Keratinocyte (primary cell): ENCODE data around the gene TRIB2. TPM values are rescaled to one million over a fixed set of nuclear protein-coding genes. Genes with fewer than 3 reads are reported as not detected.
A peak's percentile ranks its signal among the peaks of the same experiment; 100 is the strongest.

Experiments
- DNase-seq: peaks from one replicate; pipeline ENCODE4 v3.0.0-alpha.2; 2011; ENCODE audit warnings: low read depth, missing footprints, low spot score
- FAIRE-seq: peaks from 2 replicates; lab custom pipeline; 2011; peaks lifted over from hg19 to GRCh38; lab: Jason Lieb, UNC
- H2AFZ ChIP-seq: 2 replicates; pipeline ENCODE4 v1.6.0; 2012; ENCODE audit warnings: low read length, control low read depth, inconsistent platforms; ENCODE audit not compliant: control insufficient read depth
- H3K27ac ChIP-seq: 2 replicates; pipeline ENCODE4 v1.5.1; 2011; ENCODE audit warnings: low read length; ENCODE audit not compliant: control insufficient read depth, insufficient read depth
- H3K27me3 ChIP-seq: 3 replicates; pipeline ENCODE4 v1.6.0; 2011; ENCODE audit warnings: low read length; ENCODE audit not compliant: control insufficient read depth, insufficient read depth; ENCODE audit errors: extremely low read depth
- H3K36me3 ChIP-seq, 2 experiments: 2 replicates in 1 of 2; 3 replicates in 1 of 2; pipeline ENCODE4 v1.5.1; 2011; ENCODE audit warnings: low read length in 2 of 2, mild to moderate bottlenecking in 1 of 2; ENCODE audit not compliant: control insufficient read depth in 2 of 2, insufficient read depth in 2 of 2; ENCODE audit errors: extremely low read depth in 1 of 2
- H3K4me1 ChIP-seq: 3 replicates; pipeline ENCODE4 v1.5.1; 2011; ENCODE audit warnings: low read length; ENCODE audit not compliant: control insufficient read depth, insufficient read depth; ENCODE audit errors: extremely low read depth
- H3K4me2 ChIP-seq: 3 replicates; pipeline ENCODE4 v1.6.0; 2011; ENCODE audit warnings: low read depth, low read length; ENCODE audit not compliant: control insufficient read depth, insufficient read depth; ENCODE audit errors: extremely low read depth
- H3K4me3 ChIP-seq, 3 experiments: fragments of 200-600 bp in 1 of 3; sonication (generic) in 1 of 3; 2 replicates in 2 of 3; 3 replicates in 1 of 3; pipeline ENCODE4 v1.5.1; 2011 to 2016; ENCODE audit warnings: low read length in 3 of 3, mild to moderate bottlenecking in 3 of 3, control low read depth in 2 of 3, inconsistent platforms in 1 of 3, low read depth in 1 of 3, mixed read lengths in 1 of 3, mixed run types in 1 of 3, moderate library complexity in 1 of 3; ENCODE audit not compliant: control insufficient read depth in 2 of 3, insufficient read depth in 2 of 3; ENCODE audit errors: extremely low read depth in 1 of 3
- H3K79me2 ChIP-seq: 2 replicates; pipeline ENCODE4 v1.6.0; 2012; ENCODE audit warnings: low read length; ENCODE audit not compliant: control insufficient read depth, insufficient read depth
- H3K9ac ChIP-seq: 3 replicates; pipeline ENCODE4 v1.6.0; 2011; ENCODE audit warnings: low read length; ENCODE audit not compliant: control insufficient read depth, insufficient read depth; ENCODE audit errors: extremely low read depth
- H3K9me1 ChIP-seq: 3 replicates; pipeline ENCODE4 v1.6.0; 2011; ENCODE audit warnings: low read length; ENCODE audit not compliant: control insufficient read depth, insufficient read depth; ENCODE audit errors: extremely low read depth
- H3K9me3 ChIP-seq: 2 replicates; pipeline ENCODE4 v1.5.1; 2012; ENCODE audit warnings: low read depth, low read length; ENCODE audit not compliant: control insufficient read depth
- H4K20me1 ChIP-seq: 3 replicates; pipeline ENCODE4 v1.6.0; 2011; ENCODE audit warnings: low read length; ENCODE audit not compliant: control insufficient read depth, insufficient read depth; ENCODE audit errors: extremely low read depth
- EZH2 ChIP-seq: IDR thresholded peaks from one replicate; pipeline ENCODE4 v1.6.1; 2012; ENCODE audit warnings: inconsistent platforms, mild to moderate bottlenecking, low read length, moderate library complexity
- dilution Hi-C: fragments of 300-500 bp; cut with MboI; formaldehyde crosslinking; loops from one replicate; pipeline ENCODE4 v1.7.0; 2020; ENCODE audit warnings: low sequenced_read_pairs; ENCODE audit not compliant: extremely low pct_ligation_motif_present
- polyA plus RNA-seq, 5 experiments: library from polyadenylated mRNA; depleted of rRNA in 3 of 5; stranded (reverse) in 3 of 5; stranded (forward) in 1 of 5; unstranded in 1 of 5; fragments of >200 nt; gene quantifications; 1 replicate in 1 of 5; 2 replicates in 3 of 5; 3 replicates in 1 of 5; pipeline versions ENCODE4 v1.2.1 to v1.2.3, GENCODE V29; 2011 to 2012; ENCODE audit warnings: missing spikeins in 2 of 5, low read depth in 1 of 5, low replicate concordance in 1 of 5
- TF ChIP-seq, protein P1 (sequence below), 3 experiments: IDR thresholded peaks in 1 of 3; conservative IDR thresholded peaks in 1 of 3; optimal IDR thresholded peaks in 1 of 3; 2 replicates in 2 of 3; 3 replicates in 1 of 3; pipeline versions ENCODE3 to v1.5.1; 2011; ENCODE audit warnings: low read length in 3 of 3, mild to moderate bottlenecking in 3 of 3, moderate library complexity in 2 of 3, control low read depth in 1 of 3, inconsistent platforms in 1 of 3; ENCODE audit not compliant: insufficient read depth in 2 of 3; ENCODE audit errors: extremely low read depth in 1 of 3

TRIB2 gene
- polyA plus RNA-seq, 1 donor (not counting 4 experiments of a cell fraction or from before 2014, with no cell fraction given): 7.7 TPM

- H3K9me1 ChIP-seq: no peaks in the 10 kb centered on the region
- peak overlapping the region; percentile 82 for H3K9ac ChIP-seq
- FAIRE-seq (no peak), DNase-seq (no peak)
- H3K36me3 ChIP-seq: no peaks in the 10 kb centered on the region
- H4K20me1 ChIP-seq: no peaks in the 10 kb centered on the region
- dilution Hi-C loops: no loop called here
- peak overlapping the region; percentile 97 for H3K4me2 ChIP-seq
- H3K4me3 ChIP-seq: peak overlapping the region; percentile 65 to 96 (median 74)
- no peak for TF ChIP-seq EZH2
- TF ChIP-seq, protein P1, sequence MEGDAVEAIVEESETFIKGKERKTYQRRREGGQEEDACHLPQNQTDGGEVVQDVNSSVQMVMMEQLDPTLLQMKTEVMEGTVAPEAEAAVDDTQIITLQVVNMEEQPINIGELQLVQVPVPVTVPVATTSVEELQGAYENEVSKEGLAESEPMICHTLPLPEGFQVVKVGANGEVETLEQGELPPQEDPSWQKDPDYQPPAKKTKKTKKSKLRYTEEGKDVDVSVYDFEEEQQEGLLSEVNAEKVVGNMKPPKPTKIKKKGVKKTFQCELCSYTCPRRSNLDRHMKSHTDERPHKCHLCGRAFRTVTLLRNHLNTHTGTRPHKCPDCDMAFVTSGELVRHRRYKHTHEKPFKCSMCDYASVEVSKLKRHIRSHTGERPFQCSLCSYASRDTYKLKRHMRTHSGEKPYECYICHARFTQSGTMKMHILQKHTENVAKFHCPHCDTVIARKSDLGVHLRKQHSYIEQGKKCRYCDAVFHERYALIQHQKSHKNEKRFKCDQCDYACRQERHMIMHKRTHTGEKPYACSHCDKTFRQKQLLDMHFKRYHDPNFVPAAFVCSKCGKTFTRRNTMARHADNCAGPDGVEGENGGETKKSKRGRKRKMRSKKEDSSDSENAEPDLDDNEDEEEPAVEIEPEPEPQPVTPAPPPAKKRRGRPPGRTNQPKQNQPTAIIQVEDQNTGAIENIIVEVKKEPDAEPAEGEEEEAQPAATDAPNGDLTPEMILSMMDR (optimal IDR thresholded peaks at IDR 0.05 in 1 of 3, IDR thresholded peaks at IDR 0.05 in 1 of 3, conservative IDR thresholded peaks at IDR 0.05 in 1 of 3; ENCODE audit: extremely low read depth in 1 of 3, insufficient read depth in 2 of 3, low read length in 3 of 3): peak in 2 of 3 experiments; percentile 30 to 38
- peaks cover 48% of the 10 kb centered on the region for H3K4me1 ChIP-seq
- peaks cover 12% of the 10 kb centered on the region for H3K79me2 ChIP-seq
- H3K27me3 ChIP-seq: no peaks in the 10 kb centered on the region
- H3K9me3 ChIP-seq: no peaks in the 10 kb centered on the region
- peak overlapping the region; percentile 85 for H2AFZ ChIP-seq
- peak overlapping the region; percentile 64 for H3K27ac ChIP-seq
Measured at GRCh38 chr2:12717191-12718014, 667 bp downstream of the TRIB2 start.

GRCh38 chr2:12718015-12718671, 1.4 kb downstream of the TRIB2 start:
- Histone ChIP-seq H3K27ac (peak overlapping the region; percentile 20), H3K4me1 (peaks cover 48% of the 10 kb centered on the region), H3K27me3 (no peaks in the 10 kb centered on the region), H3K36me3 (no peaks in the 10 kb centered on the region), H3K4me3 (peak overlapping the region; percentile 65 to 96 (median 74)), H3K9ac (peak overlapping the region; percentile 82), H3K9me3 (no peaks in the 10 kb centered on the region), H3K4me2 (peak overlapping the region; percentile 97), H4K20me1 (no peaks in the 10 kb centered on the region), H3K9me1 (no peaks in the 10 kb centered on the region), H2AFZ (peak overlapping the region; percentile 85), H3K79me2 (peaks cover 12% of the 10 kb centered on the region)
- dilution Hi-C loops: no loop called here
- FAIRE-seq: peak; percentile 9
- DNase-seq: no peak
- TF ChIP-seq EZH2: no peak
- TF ChIP-seq, protein P1 (optimal IDR thresholded peaks at IDR 0.05 in 1 of 3, IDR thresholded peaks at IDR 0.05 in 1 of 3, conservative IDR thresholded peaks at IDR 0.05 in 1 of 3; ENCODE audit: extremely low read depth in 1 of 3, insufficient read depth in 2 of 3, low read length in 3 of 3): peak in 1 of 3 experiments; percentile 14
